GM21825 (cell line): Measurements from ENCODE around the gene F12.
"Not testable (repeated sequence)": the region's sequence is repeated elsewhere in the genome, so short reads cannot be mapped to it uniquely, and the experiment has no call there.

Source experiments
- ATAC-seq: cut with Tn5 transposase; IDR thresholded peaks from one replicate; pipeline ENCODE4 v1.9.1; 2021; ENCODE audit warnings: mild to moderate bottlenecking, moderate library complexity; ENCODE audit not compliant: unreplicated experiment

The F12 gene

DNA sequence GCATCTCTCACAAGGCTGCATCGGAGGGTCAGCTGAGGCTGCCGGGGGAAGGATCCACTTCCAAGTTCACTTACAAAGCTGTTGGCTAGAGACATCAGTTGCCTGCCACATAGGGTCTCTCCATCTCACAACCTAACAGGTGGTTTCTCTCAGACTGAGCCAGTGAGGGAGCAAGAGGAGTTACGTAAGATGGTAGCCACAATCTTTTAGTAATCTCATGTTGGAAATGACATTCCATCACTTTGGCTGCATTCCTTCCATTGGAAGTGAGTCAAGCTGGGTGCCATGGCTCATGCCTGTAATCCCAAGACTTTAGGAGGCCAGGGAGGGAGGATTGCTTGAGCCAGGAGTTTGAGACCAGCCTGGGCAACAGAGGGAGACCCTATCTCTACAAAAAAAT lies 9.7 kb upstream of the F12 start:
- ATAC-seq: no peak

DNA sequence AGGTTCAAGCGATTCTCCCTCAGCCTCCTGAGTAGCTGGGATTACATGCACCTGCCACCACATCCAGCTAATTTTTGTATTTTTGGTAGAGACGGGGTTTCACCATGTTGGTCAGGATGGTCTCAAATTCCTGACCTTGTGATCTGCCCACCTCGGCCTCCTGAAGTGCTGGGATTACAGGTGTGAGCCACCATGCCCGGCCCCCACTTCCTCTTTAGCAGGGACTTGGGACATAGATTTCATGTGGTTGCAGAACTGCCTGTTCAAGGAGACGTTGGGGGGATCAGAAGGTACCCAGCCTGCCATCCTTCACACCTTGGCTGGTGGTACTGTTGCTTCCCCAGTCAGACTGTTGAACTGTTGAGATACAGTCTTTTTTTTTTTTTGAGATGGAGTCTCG lies 7.7 kb upstream of the F12 start:
- not testable (repeated sequence) for ATAC-seq

- no peak for ATAC-seq
Observed at GRCh38 chr5:177414481-177414880, 5.1 kb upstream of the F12 start.

- peak; percentile 49 for ATAC-seq
Observed at GRCh38 chr5:177412603-177413233, 3.4 kb upstream of the F12 start.

DNA sequence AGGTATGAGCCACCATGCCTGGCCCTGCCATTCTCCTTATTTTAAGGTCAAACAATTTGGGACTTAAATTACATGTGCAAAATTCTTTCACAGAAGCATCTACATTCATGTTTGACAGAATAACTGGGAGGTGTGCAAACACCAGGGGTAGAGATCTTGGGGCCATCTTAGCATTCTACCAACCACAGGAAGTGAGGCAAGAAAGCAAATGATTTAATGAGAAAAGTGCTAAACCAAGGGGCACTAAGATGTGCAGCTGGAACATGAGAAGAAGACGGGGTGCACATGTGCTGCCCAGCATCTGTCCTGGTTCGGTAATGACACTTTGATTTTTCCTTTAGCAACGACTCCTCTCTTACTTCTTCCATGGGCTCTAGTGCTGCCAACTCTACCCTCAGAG lies 1.2 kb upstream of the F12 start:
- ATAC-seq: no peak

GRCh38 chr5:177405805-177406204 lies 3.6 kb downstream of the F12 start:
- no peak for ATAC-seq

GRCh38 chr5:177405312-177405711 lies 4.1 kb downstream of the F12 start:
- ATAC-seq: no peak

- no peak for ATAC-seq
Observed at GRCh38 chr5:177404641-177405179, 4.7 kb downstream of the F12 start.

- peak; percentile 68 for ATAC-seq
Observed at GRCh38 chr5:177403792-177404640, 5.3 kb downstream of the F12 start.

- ATAC-seq: peak; percentile 11
Observed at GRCh38 chr5:177403102-177403791, 6.1 kb downstream of the F12 start.

- ATAC-seq: no peak
Observed at GRCh38 chr5:177402271-177403043, 6.9 kb downstream of the F12 start.

GRCh38 chr5:177399997-177400868 lies 9.1 kb downstream of the F12 start, which contains the start of gene PFN3:
Gene PFN3 (minus strand): TSS chr5:177400661. CDS start chr5:177400576, 85 bp downstream.
- ATAC-seq: no peak

DNA sequence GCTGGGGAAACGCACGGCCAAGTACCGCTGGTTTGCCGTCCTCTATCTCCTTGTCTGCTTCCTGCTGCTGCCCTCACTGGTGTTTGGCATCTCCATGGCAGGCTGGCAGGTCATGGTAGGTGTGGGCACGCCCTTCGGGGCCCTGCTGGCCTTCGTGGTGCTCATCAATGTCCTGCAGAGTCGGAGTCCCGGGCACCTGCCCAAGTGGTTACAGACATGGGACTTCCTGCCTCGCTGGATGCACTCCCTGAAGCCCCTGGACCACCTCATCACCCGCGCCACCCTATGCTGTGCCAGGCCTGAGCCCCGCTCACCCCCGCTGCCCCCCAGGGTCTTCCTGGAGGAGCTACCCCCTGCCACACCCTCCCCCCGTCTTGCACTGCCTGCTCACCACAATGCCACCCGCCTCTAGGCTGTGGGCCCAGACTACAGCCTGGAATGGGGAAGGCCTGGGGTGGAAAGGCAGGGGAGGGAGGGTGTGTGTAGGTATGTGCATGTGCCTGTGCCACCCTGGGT lies 11.4 kb downstream of the F12 start:
- ATAC-seq: no peak

DNA sequence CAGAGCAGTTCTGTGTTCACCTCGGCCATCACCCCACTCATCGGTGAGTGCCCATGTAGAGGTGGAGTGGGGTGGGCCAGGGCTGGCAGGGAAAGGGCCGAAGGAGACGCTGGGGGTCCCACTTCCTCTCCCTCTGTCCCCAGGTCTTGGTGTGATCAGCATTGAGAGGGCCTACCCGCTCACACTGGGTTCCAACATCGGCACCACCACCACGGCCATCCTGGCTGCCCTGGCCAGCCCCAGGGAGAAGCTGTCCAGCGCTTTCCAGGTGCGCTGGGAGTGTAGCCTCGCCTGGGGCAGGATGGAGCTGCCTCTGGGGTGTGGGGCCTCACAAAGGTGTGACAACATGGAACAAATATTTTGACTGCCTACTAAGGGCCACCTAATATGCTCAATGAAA lies 12.6 kb downstream of the F12 start:
- ATAC-seq: no peak

- ATAC-seq: no peak
Observed at GRCh38 chr5:177396078-177396477, 13.3 kb downstream of the F12 start.

DNA sequence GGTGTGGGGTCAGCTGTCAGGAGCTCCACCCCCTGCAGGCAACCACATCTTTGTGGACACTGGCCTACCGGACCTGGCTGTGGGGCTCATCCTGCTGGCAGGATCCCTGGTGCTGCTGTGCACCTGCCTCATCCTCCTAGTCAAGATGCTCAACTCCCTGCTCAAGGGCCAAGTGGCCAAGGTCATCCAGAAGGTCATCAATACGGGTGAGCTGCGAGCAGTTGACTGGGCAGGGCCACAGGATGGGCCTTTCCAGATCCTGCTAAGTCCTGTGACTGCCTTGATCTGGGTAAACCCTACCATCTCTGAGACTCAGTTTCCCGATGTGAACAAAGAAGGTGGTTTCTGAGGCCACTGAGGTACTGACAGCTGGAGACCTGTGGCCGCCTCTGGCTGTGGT lies 15.4 kb downstream of the F12 start:
- no peak for ATAC-seq

DNA sequence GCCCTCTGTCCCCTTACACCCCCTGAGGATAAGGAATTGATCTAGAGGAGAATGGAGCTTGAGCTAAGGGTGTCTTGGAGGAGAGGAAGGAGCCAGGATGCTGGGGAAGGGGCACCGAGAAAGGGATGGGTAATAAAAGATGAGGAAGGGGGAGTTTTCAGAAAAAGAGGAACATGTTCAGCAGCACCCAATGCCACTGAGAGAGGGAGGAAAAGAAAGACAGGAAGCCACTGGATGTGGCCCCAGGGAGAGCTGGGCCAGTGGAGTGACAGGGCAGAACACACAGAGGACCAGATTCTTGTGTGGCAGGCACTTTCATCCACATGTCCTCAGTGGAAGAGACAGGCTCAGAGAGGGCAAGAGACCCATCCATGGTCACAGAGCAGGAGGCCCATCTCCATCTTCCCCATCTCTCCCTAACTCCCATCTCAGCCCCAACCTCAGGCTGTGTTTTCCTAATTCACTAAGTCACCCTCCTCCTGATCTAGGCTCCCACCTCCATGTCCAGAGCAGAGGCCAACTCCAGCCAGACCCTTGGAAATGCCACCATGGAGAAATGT lies 16.1 kb downstream of the F12 start:
- ATAC-seq: no peak

- ATAC-seq: no peak
Observed at GRCh38 chr5:177392765-177393164, 16.6 kb downstream of the F12 start.
